H9 (cell line): ENCODE measurements around the gene ADCY1. TPM values are rescaled to one million over a fixed set of nuclear protein-coding genes. Genes with fewer than 3 reads are reported as not detected.

Experiments used
- DNase-seq: peaks from one replicate; pipeline ENCODE4 v3.0.0-alpha.2; 2017
- H2AFZ ChIP-seq: one replicate; pipeline ENCODE4 v1.6.1; 2013; ENCODE audit warnings: mild to moderate bottlenecking, low read length, control low read depth, moderate library complexity
- H2AK5ac ChIP-seq: 2 replicates; pipeline ENCODE4 v1.6.1; 2013; ENCODE audit warnings: low read length, control low read depth, mixed read lengths; ENCODE audit not compliant: insufficient read length
- H2BK120ac ChIP-seq: one replicate; pipeline ENCODE4 v1.6.1; 2013; ENCODE audit warnings: low read depth, mild to moderate bottlenecking, low read length, control low read depth, inconsistent platforms; ENCODE audit not compliant: poor library complexity, severe bottlenecking
- H2BK12ac ChIP-seq: 2 replicates; pipeline ENCODE4 v1.6.1; 2013; ENCODE audit warnings: low read length, control low read depth, mixed read lengths, low read depth; ENCODE audit not compliant: insufficient read length
- H2BK15ac ChIP-seq: 2 replicates; pipeline ENCODE4 v1.6.1; 2013; ENCODE audit warnings: low read depth, low read length, control low read depth
- H2BK20ac ChIP-seq: one replicate; pipeline ENCODE4 v1.6.1; 2013; ENCODE audit warnings: low read depth, mild to moderate bottlenecking, low read length, control low read depth, inconsistent platforms; ENCODE audit not compliant: poor library complexity, severe bottlenecking
- H2BK5ac ChIP-seq: 2 replicates; pipeline ENCODE4 v1.6.1; 2013; ENCODE audit warnings: low read length, control low read depth, mixed read lengths; ENCODE audit not compliant: insufficient read length
- H3K14ac ChIP-seq: 2 replicates; pipeline ENCODE4 v1.6.1; 2013; ENCODE audit warnings: low read length, control low read depth; ENCODE audit not compliant: insufficient read depth
- H3K18ac ChIP-seq: 2 replicates; pipeline ENCODE4 v1.6.1; 2013; ENCODE audit warnings: low read depth, mild to moderate bottlenecking, mixed read lengths, low read length, control low read depth; ENCODE audit not compliant: insufficient read length
- H3K23ac ChIP-seq: 2 replicates; pipeline ENCODE4 v1.6.1; 2013; ENCODE audit warnings: low read length, control low read depth, mixed read lengths, low read depth; ENCODE audit not compliant: insufficient read length
- H3K23me2 ChIP-seq: 2 replicates; pipeline ENCODE4 v1.6.1; 2013; ENCODE audit warnings: low read depth, mild to moderate bottlenecking, mixed read lengths, low read length, control low read depth; ENCODE audit not compliant: insufficient read length, poor library complexity, severe bottlenecking
- H3K27ac ChIP-seq: 2 replicates; pipeline ENCODE4 v1.5.1; 2013; ENCODE audit warnings: low read length, control low read depth, mixed read lengths, low read depth; ENCODE audit not compliant: insufficient read length
- H3K27me3 ChIP-seq: 2 replicates; pipeline ENCODE4 v1.6.1; 2013; ENCODE audit warnings: low read length, control low read depth, inconsistent platforms; ENCODE audit not compliant: insufficient read depth
- H3K4ac ChIP-seq: 2 replicates; pipeline ENCODE4 v1.6.1; 2013; ENCODE audit warnings: low read depth, mild to moderate bottlenecking, control low read depth, inconsistent platforms, low read length, moderate library complexity
- H3K4me1 ChIP-seq: 2 replicates; pipeline ENCODE4 v1.6.1; 2013; ENCODE audit warnings: low read length, control low read depth, inconsistent platforms; ENCODE audit not compliant: insufficient read depth
- H3K4me2 ChIP-seq: 2 replicates; pipeline ENCODE4 v1.6.1; 2013; ENCODE audit warnings: low read length, control low read depth, mixed read lengths; ENCODE audit not compliant: insufficient read length, insufficient read depth
- H3K56ac ChIP-seq: 2 replicates; pipeline ENCODE4 v1.6.1; 2013; ENCODE audit warnings: low read depth, mild to moderate bottlenecking, mixed read lengths, low read length, control low read depth; ENCODE audit not compliant: insufficient read length
- H3K79me1 ChIP-seq: 2 replicates; pipeline ENCODE4 v1.6.1; 2013; ENCODE audit warnings: low read depth, mild to moderate bottlenecking, moderate library complexity, low read length, control low read depth, inconsistent platforms; ENCODE audit not compliant: insufficient read depth, poor library complexity, severe bottlenecking
- H3K79me2 ChIP-seq: 2 replicates; pipeline ENCODE4 v1.6.1; 2013; ENCODE audit warnings: low read length, control low read depth, inconsistent platforms; ENCODE audit not compliant: insufficient read depth
- H3K9ac ChIP-seq: 2 replicates; pipeline ENCODE4 v1.6.1; 2013; ENCODE audit warnings: low read length, control low read depth, mixed read lengths; ENCODE audit not compliant: insufficient read length; ENCODE audit errors: extremely low read depth
- H3K9me3 ChIP-seq: one replicate; pipeline ENCODE4 v1.6.1; 2013; ENCODE audit warnings: low read depth, low read length, inconsistent platforms; ENCODE audit not compliant: control insufficient read depth
- H3T11ph ChIP-seq: one replicate; pipeline ENCODE4 v1.6.1; 2013; ENCODE audit warnings: mild to moderate bottlenecking, low read length, control low read depth, inconsistent platforms
- H4K20me1 ChIP-seq: one replicate; pipeline ENCODE4 v1.6.1; 2013; ENCODE audit not compliant: control insufficient read depth, insufficient read length, insufficient read depth
- H4K5ac ChIP-seq: 2 replicates; pipeline ENCODE4 v1.6.1; 2013; ENCODE audit warnings: low read depth, mild to moderate bottlenecking, mixed read lengths, low read length, control low read depth; ENCODE audit not compliant: insufficient read length
- H4K8ac ChIP-seq: replicated peaks from 2 replicates; pipeline ENCODE4 v1.6.1; 2013; ENCODE audit warnings: low read length, control low read depth, mixed read lengths, low read depth; ENCODE audit not compliant: insufficient read length
- H4K91ac ChIP-seq: 2 replicates; pipeline ENCODE4 v1.6.1; 2013; ENCODE audit warnings: low read depth, mild to moderate bottlenecking, moderate library complexity, mixed read lengths, low read length, control low read depth; ENCODE audit not compliant: insufficient read length
- H3K27ac Mint-ChIP-seq, 3 experiments: 2 replicates in 2 of 3; 3 replicates in 1 of 3; pipeline ENCODE4 v1.8.0; 2020 to 2021; ENCODE audit warnings: mixed read lengths in 3 of 3, mild to moderate bottlenecking in 1 of 3, moderate library complexity in 1 of 3
- H3K27me3 Mint-ChIP-seq: 2 replicates; pipeline ENCODE4 v1.8.0; 2021; ENCODE audit warnings: low read depth, mild to moderate bottlenecking, moderate library complexity, mixed read lengths
- H3K36me3 Mint-ChIP-seq, 3 experiments: 2 replicates in 2 of 3; 3 replicates in 1 of 3; pipeline ENCODE4 v1.8.0; 2020 to 2021; ENCODE audit warnings: low read depth in 3 of 3, mixed read lengths in 3 of 3; ENCODE audit not compliant: insufficient read depth in 1 of 3
- H3K4me1 Mint-ChIP-seq, 2 experiments: 2 replicates each; pipeline ENCODE4 v1.8.0; 2020; ENCODE audit warnings: mixed read lengths in 2 of 2
- H3K4me3 Mint-ChIP-seq, 2 experiments: 2 replicates in 1 of 2; 3 replicates in 1 of 2; pipeline ENCODE4 v1.8.0; 2020 to 2021; ENCODE audit warnings: mild to moderate bottlenecking in 2 of 2, mixed read lengths in 2 of 2, moderate library complexity in 1 of 2
- H3K9me3 Mint-ChIP-seq, 2 experiments: 2 replicates in 1 of 2; 3 replicates in 1 of 2; pipeline ENCODE4 v1.8.0; 2020; ENCODE audit warnings: mild to moderate bottlenecking in 2 of 2, mixed read lengths in 2 of 2, moderate library complexity in 1 of 2
- WGBS: extraction: QIAGEN DNeasy Blood & Tissue Kit; methylation state at CpG from one replicate; pipeline ENCODE4 v1.1.7; 2013; ENCODE audit warnings: missing lambda C conversion rate, low lambda C conversion rate, mixed read lengths; ENCODE audit not compliant: insufficient read length; ENCODE audit errors: extremely low coverage; 5-methylcytosine and 5-hydroxymethylcytosine counted together
- total RNA-seq: library from RNA; stranded (reverse); gene quantifications from 2 replicates; pipeline ENCODE4 v1.2.1, GENCODE V29; 2021
- TF ChIP-seq, protein P1 (sequence below): fragments of 200-600 bp; sonication (generic); conservative IDR thresholded peaks from 3 replicates; pipeline ENCODE4 v1.8.0; 2021; ENCODE audit warnings: antibody characterized with exemption, mild to moderate bottlenecking

ADCY1 gene
- total RNA-seq, 1 experiment from 2014 or later, result 21.6 TPM

DNA sequence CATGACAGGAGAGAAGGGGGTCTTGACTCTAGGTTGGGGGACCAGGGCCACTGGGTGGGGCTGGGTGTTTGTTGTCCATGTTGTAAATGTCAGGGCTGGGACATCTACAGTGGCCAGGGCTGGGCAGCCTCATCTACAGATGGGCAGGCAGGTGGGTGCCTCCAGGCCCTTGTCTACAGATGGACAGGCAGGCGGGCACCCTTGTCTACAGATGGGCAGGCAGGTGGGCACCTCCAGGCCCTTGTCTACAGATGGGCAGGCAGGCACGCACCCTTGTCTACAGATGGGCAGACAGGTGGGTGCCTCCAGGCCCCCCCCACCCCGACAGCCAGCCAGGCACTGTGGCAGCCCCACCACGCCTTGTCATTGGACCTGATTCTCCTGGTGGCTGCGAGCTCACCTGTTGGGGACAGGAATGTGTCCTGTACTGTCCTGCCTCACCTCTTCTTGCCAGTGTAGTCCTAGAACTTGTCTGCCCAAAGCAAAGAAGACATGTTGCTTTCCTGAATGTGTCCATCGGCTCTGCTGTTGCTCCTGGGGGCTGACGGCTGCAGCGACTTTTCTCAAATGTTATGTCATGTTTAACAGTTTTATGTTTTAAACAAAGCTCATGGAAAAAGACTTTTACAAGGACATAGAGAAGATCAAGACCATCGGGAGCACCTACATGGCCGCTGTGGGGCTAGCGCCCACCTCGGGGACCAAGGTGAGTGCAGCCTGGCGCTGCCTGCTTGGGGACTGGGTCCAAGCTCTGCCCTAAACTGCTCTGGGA lies 129.9 kb downstream of the ADCY1 start:
- no peak overlapping the region for H3K4ac ChIP-seq
- no peaks in the 10 kb centered on the region for H3K79me1 ChIP-seq
- no peak overlapping the region for H3T11ph ChIP-seq
- H3K27ac Mint-ChIP-seq, result no peak overlapping the region; a peak in 1 of 7 replicates
- H3K27ac ChIP-seq, result no peak overlapping the region
- no peak overlapping the region for H2BK20ac ChIP-seq
- no peaks in the 10 kb centered on the region for H3K9me3 ChIP-seq
- H3K18ac ChIP-seq, result no peak overlapping the region
- H2BK15ac ChIP-seq, result no peak overlapping the region
- peaks cover 8 to 19% (median 9%) of the 10 kb centered on the region in 3 experiments; a peak in 6 of 7 replicates for H3K36me3 Mint-ChIP-seq
- no peak overlapping the region for H2AK5ac ChIP-seq
- H3K27me3 ChIP-seq, result no peaks in the 10 kb centered on the region
- H3K23ac ChIP-seq, result no peak overlapping the region
- no peak overlapping the region for H2BK5ac ChIP-seq
- H3K14ac ChIP-seq, result no peak overlapping the region; the same call in 1 of the 2 replicates
- no peak overlapping the region for H2BK120ac ChIP-seq
- no peaks in the 10 kb centered on the region for H3K23me2 ChIP-seq
- H3K9me3 Mint-ChIP-seq, result no peaks in the 10 kb centered on the region
- peaks cover 4 to 13% of the 10 kb centered on the region in 2 experiments; a peak in 2 of 4 replicates for H3K4me1 Mint-ChIP-seq
- WGBS, result no CpG with 5 or more reads among the region's 13 CpGs
- TF ChIP-seq, protein P1, sequence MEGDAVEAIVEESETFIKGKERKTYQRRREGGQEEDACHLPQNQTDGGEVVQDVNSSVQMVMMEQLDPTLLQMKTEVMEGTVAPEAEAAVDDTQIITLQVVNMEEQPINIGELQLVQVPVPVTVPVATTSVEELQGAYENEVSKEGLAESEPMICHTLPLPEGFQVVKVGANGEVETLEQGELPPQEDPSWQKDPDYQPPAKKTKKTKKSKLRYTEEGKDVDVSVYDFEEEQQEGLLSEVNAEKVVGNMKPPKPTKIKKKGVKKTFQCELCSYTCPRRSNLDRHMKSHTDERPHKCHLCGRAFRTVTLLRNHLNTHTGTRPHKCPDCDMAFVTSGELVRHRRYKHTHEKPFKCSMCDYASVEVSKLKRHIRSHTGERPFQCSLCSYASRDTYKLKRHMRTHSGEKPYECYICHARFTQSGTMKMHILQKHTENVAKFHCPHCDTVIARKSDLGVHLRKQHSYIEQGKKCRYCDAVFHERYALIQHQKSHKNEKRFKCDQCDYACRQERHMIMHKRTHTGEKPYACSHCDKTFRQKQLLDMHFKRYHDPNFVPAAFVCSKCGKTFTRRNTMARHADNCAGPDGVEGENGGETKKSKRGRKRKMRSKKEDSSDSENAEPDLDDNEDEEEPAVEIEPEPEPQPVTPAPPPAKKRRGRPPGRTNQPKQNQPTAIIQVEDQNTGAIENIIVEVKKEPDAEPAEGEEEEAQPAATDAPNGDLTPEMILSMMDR, result no peak
- H4K91ac ChIP-seq, result no peak overlapping the region
- no peaks in the 10 kb centered on the region for H3K4me1 ChIP-seq
- H3K27me3 Mint-ChIP-seq, result no peaks in the 10 kb centered on the region; the same call in 1 of the 2 replicates
- no peak overlapping the region for H2BK12ac ChIP-seq
- H3K4me3 Mint-ChIP-seq, result no peak overlapping the region
- peaks cover 2% of the 10 kb centered on the region for H4K20me1 ChIP-seq
- H3K79me2 ChIP-seq, result no peaks in the 10 kb centered on the region
- H3K56ac ChIP-seq, result no peak overlapping the region
- no peak overlapping the region for H3K4me2 ChIP-seq
- H4K8ac ChIP-seq, result no peak overlapping the region
- H2AFZ ChIP-seq, result no peak overlapping the region
- peak; percentile 16 for DNase-seq
- no peak overlapping the region for H3K9ac ChIP-seq
- no peak overlapping the region for H4K5ac ChIP-seq
